Activated naive CD8-positive, alpha-beta T cell treated with anti-CD3 and anti-CD28 coated beads, Interleukin-2, amount 50 U/mL, for 24 hours (primary cell): ENCODE results near the gene IGFL2.
A peak's percentile ranks its signal among the peaks of the same experiment; 100 is the strongest.
"Not testable (repeated sequence)": the region's sequence is repeated elsewhere in the genome, so short reads cannot be mapped to it uniquely, and the experiment has no call there.

Experiments
- ATAC-seq: fragments of 150-1000 bp; cut with Tn5 transposase; one replicate; pipeline ENCODE4 v1.10.0; 2021
- DNase-seq: peaks from one replicate; pipeline ENCODE4 v3.0.0; 2021
- H3K27ac Mint-ChIP-seq: one replicate; pipeline ENCODE4 v1.8.0; 2021; ENCODE audit warnings: mild to moderate bottlenecking, mixed read lengths
- H3K27me3 Mint-ChIP-seq: one replicate; pipeline ENCODE4 v1.8.0; 2021; ENCODE audit warnings: mixed read lengths
- H3K36me3 Mint-ChIP-seq: one replicate; pipeline ENCODE4 v1.8.0; 2021; ENCODE audit warnings: low read depth, mixed read lengths
- H3K4me1 Mint-ChIP-seq: one replicate; pipeline ENCODE4 v1.8.0; 2021; ENCODE audit warnings: mixed read lengths
- H3K4me3 Mint-ChIP-seq: one replicate; pipeline ENCODE4 v1.8.0; 2021; ENCODE audit warnings: mild to moderate bottlenecking, moderate library complexity, mixed read lengths
- H3K9me3 Mint-ChIP-seq: one replicate; pipeline ENCODE4 v1.8.0; 2021; ENCODE audit warnings: mixed read lengths

Gene IGFL2

GRCh38 chr19:46147791-46148288 lies at the start of gene IGFL2:
IGFL2 (plus strand) TSS chr19:46148238; CDS start chr19:46148279, 41 bp downstream.
- DNase-seq = peak; percentile 4
- H3K9me3 Mint-ChIP-seq = no peaks in the 10 kb centered on the region
- peaks cover 72% of the 10 kb centered on the region for H3K27me3 Mint-ChIP-seq
- no peaks in the 10 kb centered on the region for H3K36me3 Mint-ChIP-seq
- peaks cover 9% of the 10 kb centered on the region for H3K4me1 Mint-ChIP-seq
- H3K4me3 Mint-ChIP-seq = no peak within 1 kb of the TSS
- H3K27ac Mint-ChIP-seq = no peak within 1 kb of the TSS
- ATAC-seq = peak; percentile 92

GRCh38 chr19:46100344-46100743 lies 47.7 kb upstream of the IGFL2 start:
- ATAC-seq = no peak
- no peaks in the 10 kb centered on the region for H3K4me1 Mint-ChIP-seq
- H3K27me3 Mint-ChIP-seq = peaks cover 54% of the 10 kb centered on the region
- peaks cover 5% of the 10 kb centered on the region for H3K36me3 Mint-ChIP-seq
- no peak overlapping the region for H3K4me3 Mint-ChIP-seq
- no peak for DNase-seq
- H3K9me3 Mint-ChIP-seq = peaks cover 30% of the 10 kb centered on the region
- H3K27ac Mint-ChIP-seq = no peak overlapping the region

GRCh38 chr19:46101293-46101692 lies 46.7 kb upstream of the IGFL2 start:
- H3K9me3 Mint-ChIP-seq = peaks cover 24% of the 10 kb centered on the region
- no peak overlapping the region for H3K27ac Mint-ChIP-seq
- ATAC-seq = no peak
- peaks cover 45% of the 10 kb centered on the region for H3K27me3 Mint-ChIP-seq
- no peak overlapping the region for H3K4me3 Mint-ChIP-seq
- H3K36me3 Mint-ChIP-seq = peaks cover 5% of the 10 kb centered on the region
- DNase-seq = no peak
- no peaks in the 10 kb centered on the region for H3K4me1 Mint-ChIP-seq

GRCh38 chr19:46102333-46102732 lies 45.7 kb upstream of the IGFL2 start:
- DNase-seq, H3K36me3 Mint-ChIP-seq, H3K4me3 Mint-ChIP-seq, H3K4me1 Mint-ChIP-seq, H3K27ac Mint-ChIP-seq, ATAC-seq: not testable (repeated sequence)
- H3K27me3 Mint-ChIP-seq = peaks cover 34% of the 10 kb centered on the region
- H3K9me3 Mint-ChIP-seq = peaks cover 14% of the 10 kb centered on the region

- H3K4me3 Mint-ChIP-seq = no peak overlapping the region
- H3K27ac Mint-ChIP-seq = no peak overlapping the region
- H3K9me3 Mint-ChIP-seq = no peaks in the 10 kb centered on the region
- no peaks in the 10 kb centered on the region for H3K36me3 Mint-ChIP-seq
- DNase-seq (no peak), ATAC-seq (no peak)
- no peaks in the 10 kb centered on the region for H3K4me1 Mint-ChIP-seq
- peaks cover 20% of the 10 kb centered on the region for H3K27me3 Mint-ChIP-seq
Observed at GRCh38 chr19:46107371-46107770, 40.7 kb upstream of the IGFL2 start.

GRCh38 chr19:46109876-46110275 lies 38.2 kb upstream of the IGFL2 start:
- Mint-ChIP-seq H3K4me1 (peaks cover 5% of the 10 kb centered on the region), H3K36me3 (no peaks in the 10 kb centered on the region), H3K27me3 (peaks cover 43% of the 10 kb centered on the region), H3K4me3 (no peak overlapping the region), H3K27ac (no peak overlapping the region), H3K9me3 (no peaks in the 10 kb centered on the region)
- DNase-seq = no peak
- ATAC-seq = no peak

GRCh38 chr19:46111376-46111775 lies 36.7 kb upstream of the IGFL2 start:
- H3K4me1 Mint-ChIP-seq = peaks cover 19% of the 10 kb centered on the region
- H3K36me3 Mint-ChIP-seq = no peaks in the 10 kb centered on the region

GRCh38 chr19:46112527-46112926 lies 35.5 kb upstream of the IGFL2 start:
- H3K27me3 Mint-ChIP-seq = peaks cover 55% of the 10 kb centered on the region
- DNase-seq (no peak), ATAC-seq (no peak)
- H3K27ac Mint-ChIP-seq = no peak overlapping the region
- H3K36me3 Mint-ChIP-seq = no peaks in the 10 kb centered on the region
- peaks cover 21% of the 10 kb centered on the region for H3K4me1 Mint-ChIP-seq
- no peaks in the 10 kb centered on the region for H3K9me3 Mint-ChIP-seq
- no peak overlapping the region for H3K4me3 Mint-ChIP-seq

More at GRCh38 chr19:46111376-46111775, 36.7 kb upstream of the IGFL2 start:
- no peak overlapping the region for H3K4me3 Mint-ChIP-seq
- H3K27me3 Mint-ChIP-seq = peaks cover 49% of the 10 kb centered on the region
- DNase-seq (no peak), ATAC-seq (no peak)
- no peaks in the 10 kb centered on the region for H3K9me3 Mint-ChIP-seq
- no peak overlapping the region for H3K27ac Mint-ChIP-seq

- no peak overlapping the region for H3K27ac Mint-ChIP-seq
Observed at GRCh38 chr19:46113726-46114125, 34.3 kb upstream of the IGFL2 start.

GRCh38 chr19:46115396-46116106 lies 32.5 kb upstream of the IGFL2 start:
- peak; percentile 100 for ATAC-seq
- H3K27me3 Mint-ChIP-seq = peaks cover 74% of the 10 kb centered on the region
- H3K4me1 Mint-ChIP-seq = peaks cover 21% of the 10 kb centered on the region
- H3K27ac Mint-ChIP-seq = no peak overlapping the region
- DNase-seq = peak; percentile 65
- no peaks in the 10 kb centered on the region for H3K36me3 Mint-ChIP-seq
- peak overlapping the region; percentile 22 for H3K4me3 Mint-ChIP-seq
- H3K9me3 Mint-ChIP-seq = no peaks in the 10 kb centered on the region

More at GRCh38 chr19:46113726-46114125, 34.3 kb upstream of the IGFL2 start:
- Mint-ChIP-seq H3K36me3 (no peaks in the 10 kb centered on the region), H3K4me1 (peaks cover 21% of the 10 kb centered on the region), H3K9me3 (no peaks in the 10 kb centered on the region), H3K4me3 (no peak overlapping the region), H3K27me3 (peaks cover 67% of the 10 kb centered on the region)
- ATAC-seq = no peak
- no peak for DNase-seq

GRCh38 chr19:46116121-46116520 lies 31.9 kb upstream of the IGFL2 start:
- no peak overlapping the region for H3K27ac Mint-ChIP-seq
- H3K36me3 Mint-ChIP-seq = no peaks in the 10 kb centered on the region
- H3K4me3 Mint-ChIP-seq = no peak overlapping the region
- no peaks in the 10 kb centered on the region for H3K9me3 Mint-ChIP-seq
- ATAC-seq = no peak
- H3K27me3 Mint-ChIP-seq = peaks cover 73% of the 10 kb centered on the region
- DNase-seq = no peak
- H3K4me1 Mint-ChIP-seq = peaks cover 21% of the 10 kb centered on the region

- Mint-ChIP-seq H3K4me1 (peaks cover 21% of the 10 kb centered on the region), H3K36me3 (no peaks in the 10 kb centered on the region), H3K27ac (no peak overlapping the region), H3K4me3 (no peak overlapping the region), H3K9me3 (no peaks in the 10 kb centered on the region), H3K27me3 (peaks cover 65% of the 10 kb centered on the region)
- ATAC-seq (no peak), DNase-seq (no peak)
Observed at GRCh38 chr19:46118136-46118535, 29.9 kb upstream of the IGFL2 start.

GRCh38 chr19:46124638-46125115 lies 23.4 kb upstream of the IGFL2 start, which contains the start of gene IGFL3:
IGFL3 (minus strand) TSS chr19:46124688; CDS start chr19:46124649, 39 bp downstream.
- DNase-seq = no peak
- H3K4me3 Mint-ChIP-seq = no peak within 1 kb of the TSS
- no peak within 1 kb of the TSS for H3K27ac Mint-ChIP-seq
- ATAC-seq = no peak
- no peaks in the 10 kb centered on the region for H3K36me3 Mint-ChIP-seq
- no peaks in the 10 kb centered on the region for H3K4me1 Mint-ChIP-seq
- H3K9me3 Mint-ChIP-seq = no peaks in the 10 kb centered on the region
- H3K27me3 Mint-ChIP-seq = peaks cover 65% of the 10 kb centered on the region

GRCh38 chr19:46125447-46125846 lies 22.6 kb upstream of the IGFL2 start:
- H3K36me3 Mint-ChIP-seq = no peaks in the 10 kb centered on the region
- no peak for DNase-seq
- no peaks in the 10 kb centered on the region for H3K9me3 Mint-ChIP-seq
- H3K4me3 Mint-ChIP-seq = no peak overlapping the region
- H3K27ac Mint-ChIP-seq = no peak overlapping the region
- peaks cover 64% of the 10 kb centered on the region for H3K27me3 Mint-ChIP-seq
- H3K4me1 Mint-ChIP-seq = no peaks in the 10 kb centered on the region
- no peak for ATAC-seq

GRCh38 chr19:46126086-46126580 lies 21.9 kb upstream of the IGFL2 start:
- Mint-ChIP-seq H3K9me3 (no peaks in the 10 kb centered on the region), H3K4me3 (no peak overlapping the region), H3K27ac (no peak overlapping the region), H3K4me1 (no peaks in the 10 kb centered on the region), H3K36me3 (no peaks in the 10 kb centered on the region), H3K27me3 (peaks cover 65% of the 10 kb centered on the region)
- DNase-seq (no peak), ATAC-seq (no peak)
